GM18858 (cell line): ENCODE measurements around the gene KCNJ10.
"Not testable (repeated sequence)": the region's sequence is repeated elsewhere in the genome, so short reads cannot be mapped to it uniquely, and the experiment has no call there.

Source experiments
- ATAC-seq: cut with Tn5 transposase; IDR thresholded peaks from one replicate; pipeline ENCODE4 v1.9.1; 2021; ENCODE audit not compliant: unreplicated experiment

KCNJ10 gene

GRCh38 chr1:160062230-160062532 lies 7.8 kb downstream of the KCNJ10 start:
- ATAC-seq: no peak

- no peak for ATAC-seq
These were observed 8.4 kb downstream of the KCNJ10 start for GRCh38 chr1:160061369-160062229.

GRCh38 chr1:160058087-160058486 lies 11.9 kb downstream of the KCNJ10 start:
- ATAC-seq: no peak

GRCh38 chr1:160056648-160057169 lies 13.3 kb downstream of the KCNJ10 start:
- no peak for ATAC-seq

GRCh38 chr1:160053548-160054365 lies 16.2 kb downstream of the KCNJ10 start:
- no peak for ATAC-seq

- no peak for ATAC-seq
These were observed 17.0 kb downstream of the KCNJ10 start for GRCh38 chr1:160052936-160053335.

- no peak for ATAC-seq
These were observed 19.3 kb downstream of the KCNJ10 start for GRCh38 chr1:160050619-160051018.

GRCh38 chr1:160050182-160050581 lies 19.8 kb downstream of the KCNJ10 start:
- ATAC-seq: not testable (repeated sequence)

GRCh38 chr1:160049101-160049500 lies 20.9 kb downstream of the KCNJ10 start:
- no peak for ATAC-seq

- ATAC-seq: no peak
These were observed 21.6 kb downstream of the KCNJ10 start for GRCh38 chr1:160048335-160048734.

- ATAC-seq: no peak
These were observed 22.6 kb downstream of the KCNJ10 start for GRCh38 chr1:160047111-160047991.

- ATAC-seq: no peak
These were observed 23.4 kb downstream of the KCNJ10 start for GRCh38 chr1:160046494-160047110.

- ATAC-seq: no peak
These were observed 24.3 kb downstream of the KCNJ10 start for GRCh38 chr1:160045653-160046052.

GRCh38 chr1:160043543-160043942 lies 26.4 kb downstream of the KCNJ10 start:
- no peak for ATAC-seq

- ATAC-seq: no peak
These were observed 29.5 kb downstream of the KCNJ10 start for GRCh38 chr1:160040476-160040875.

GRCh38 chr1:160032165-160032820 lies 37.7 kb downstream of the KCNJ10 start:
- ATAC-seq: no peak

- peak; percentile 82 for ATAC-seq
These were observed 38.4 kb downstream of the KCNJ10 start, which contains the start of gene PIGM for GRCh38 chr1:160031365-160032164. TSS of gene PIGM (minus strand) at chr1:160031990. CDS start at chr1:160031739, 251 bp downstream.

GRCh38 chr1:160030657-160031364 lies 39.1 kb downstream of the KCNJ10 start:
- no peak for ATAC-seq
